Measurements from ENCODE around the gene KBTBD12. TPM values are rescaled to one million over a fixed set of nuclear protein-coding genes. Genes with fewer than 3 reads are reported as not detected.
A peak's percentile ranks its signal among the peaks of the same experiment; 100 is the strongest.
"Not testable (repeated sequence)": the region's sequence is repeated elsewhere in the genome, so short reads cannot be mapped to it uniquely, and the experiment has no call there.

The KBTBD12 gene, protein sequence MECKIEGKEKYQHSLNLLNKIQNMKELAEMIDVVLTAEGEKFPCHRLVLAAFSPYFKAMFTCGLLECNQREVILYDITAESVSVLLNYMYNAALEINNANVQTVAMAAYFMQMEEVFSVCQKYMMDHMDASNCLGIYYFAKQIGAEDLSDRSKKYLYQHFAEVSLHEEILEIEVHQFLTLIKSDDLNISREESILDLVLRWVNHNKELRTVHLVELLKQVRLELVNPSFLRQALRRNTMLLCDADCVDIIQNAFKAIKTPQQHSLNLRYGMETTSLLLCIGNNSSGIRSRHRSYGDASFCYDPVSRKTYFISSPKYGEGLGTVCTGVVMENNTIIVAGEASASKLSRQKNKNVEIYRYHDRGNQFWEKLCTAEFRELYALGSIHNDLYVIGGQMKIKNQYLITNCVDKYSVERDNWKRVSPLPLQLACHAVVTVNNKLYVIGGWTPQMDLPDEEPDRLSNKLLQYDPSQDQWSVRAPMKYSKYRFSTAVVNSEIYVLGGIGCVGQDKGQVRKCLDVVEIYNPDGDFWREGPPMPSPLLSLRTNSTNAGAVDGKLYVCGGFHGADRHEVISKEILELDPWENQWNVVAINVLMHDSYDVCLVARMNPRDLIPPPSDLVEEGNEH
- total RNA-seq, result 1.1 TPM

DNA sequence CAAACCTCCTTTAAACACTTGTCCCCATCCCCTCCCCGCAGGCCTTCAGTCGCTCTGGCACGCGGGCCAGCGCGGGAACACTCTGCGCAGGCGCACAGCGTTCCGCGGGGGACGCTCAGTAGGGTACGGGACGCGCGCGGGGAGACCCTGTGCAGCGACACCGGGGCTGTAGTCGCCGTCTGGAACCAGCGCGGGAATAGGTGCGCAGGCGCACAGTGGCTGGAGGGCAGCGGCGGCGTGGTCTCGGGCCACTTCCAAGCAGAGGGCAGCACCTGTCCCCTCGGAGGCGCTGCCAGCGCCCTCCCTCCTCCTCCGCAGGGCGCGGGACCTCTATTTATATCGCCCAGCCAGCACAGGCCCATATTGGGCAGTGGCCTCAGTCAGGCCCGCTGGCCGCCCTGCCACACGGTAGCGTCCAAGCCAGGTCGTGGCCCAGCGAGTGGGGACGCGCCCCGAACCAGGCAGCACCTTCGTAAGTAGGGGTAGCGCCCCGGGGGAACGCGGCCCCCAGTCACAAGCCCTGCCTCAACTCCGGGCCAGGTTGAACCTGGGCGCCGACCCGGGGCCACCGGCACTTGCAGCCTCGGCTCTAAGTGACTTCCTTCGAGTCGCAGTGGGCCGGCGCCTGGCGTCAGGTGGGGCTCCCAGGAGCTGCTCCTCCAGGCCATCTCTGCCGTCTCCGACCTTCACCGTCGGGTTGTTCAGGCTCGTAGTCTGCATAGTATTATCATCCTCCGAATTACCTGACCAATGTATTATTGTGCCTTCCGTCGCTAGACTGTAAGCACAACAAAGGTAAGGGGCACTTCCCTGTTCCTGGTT, at the start of gene KBTBD12:
Gene KBTBD12 (plus strand): TSS at position 118 of the 822 bp plus-strand sequence. CDS start 7,830 bp downstream, outside the sequence.
- ATAC-seq (peak; percentile 60), DNase-seq (ENCODE audit: low spot score) (peak; percentile 60)
- intact Hi-C loops (cut with DNase I), result no loop called here

DNA sequence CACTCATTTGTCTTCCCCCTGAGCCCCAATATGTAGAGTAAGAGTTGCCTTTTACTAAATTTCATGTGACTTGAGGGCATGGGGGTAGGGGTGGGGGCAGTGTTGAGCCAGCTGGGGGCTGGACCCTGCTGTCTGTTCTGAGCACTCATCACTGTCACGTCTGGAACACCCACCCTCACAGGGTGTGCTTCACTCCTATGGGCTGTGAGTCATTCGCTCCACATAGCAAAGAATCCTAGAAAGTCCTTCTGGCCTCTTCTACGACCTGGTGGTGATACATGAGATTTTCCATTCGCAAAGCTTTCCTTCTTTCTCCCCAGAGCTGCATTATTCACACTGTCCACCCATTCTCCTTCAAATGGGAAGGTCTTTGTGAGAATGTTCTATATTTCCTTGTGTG, 49.1 kb upstream of the KBTBD12 start:
- DNase-seq (ENCODE audit: low spot score), result no peak
- no peak for ATAC-seq
- intact Hi-C loops (cut with DNase I), result no loop called here

DNA sequence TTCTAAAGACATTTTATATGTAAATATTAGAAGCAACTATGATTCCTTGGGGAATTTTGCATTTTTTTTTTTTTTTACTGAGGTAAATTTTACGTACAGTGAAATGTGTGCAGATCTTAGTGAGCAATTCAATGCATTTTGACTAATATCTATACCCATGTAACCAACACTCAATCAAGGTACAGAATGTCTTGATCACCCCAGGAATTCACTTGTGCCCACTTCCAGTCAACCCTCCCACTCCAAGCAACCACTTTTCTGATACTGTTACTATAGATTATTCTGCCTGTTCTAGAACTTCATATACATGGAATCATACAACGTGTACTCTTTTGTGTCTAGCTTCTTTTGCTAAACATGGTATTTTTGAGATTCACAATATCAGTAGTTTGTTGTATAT, 47.6 kb upstream of the KBTBD12 start:
- intact Hi-C loops (cut with DNase I), result no loop called here
- ATAC-seq (no peak), DNase-seq (ENCODE audit: low spot score) (no peak)

DNA sequence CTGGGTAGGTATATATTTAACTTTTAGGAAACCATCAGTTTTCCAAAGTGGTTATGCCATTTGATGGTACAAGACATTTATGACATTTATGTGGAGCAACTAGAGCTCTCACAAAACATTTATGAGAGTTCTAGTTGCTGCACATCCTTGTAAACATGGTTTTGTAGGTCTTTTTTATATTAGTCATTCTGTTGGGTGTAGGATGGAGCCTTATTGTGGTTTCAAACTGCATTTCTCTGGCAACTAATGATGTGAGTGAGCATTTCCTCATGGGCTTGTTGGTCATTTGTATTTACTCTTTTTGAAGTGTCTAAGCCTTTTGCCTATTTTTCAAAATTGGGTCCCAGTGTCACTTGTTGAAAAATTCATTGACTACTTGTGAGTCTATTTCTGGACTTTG, 47.0 kb upstream of the KBTBD12 start:
- intact Hi-C loops (cut with DNase I), result no loop called here
- no peak for ATAC-seq
- DNase-seq (ENCODE audit: low spot score), result no peak

DNA sequence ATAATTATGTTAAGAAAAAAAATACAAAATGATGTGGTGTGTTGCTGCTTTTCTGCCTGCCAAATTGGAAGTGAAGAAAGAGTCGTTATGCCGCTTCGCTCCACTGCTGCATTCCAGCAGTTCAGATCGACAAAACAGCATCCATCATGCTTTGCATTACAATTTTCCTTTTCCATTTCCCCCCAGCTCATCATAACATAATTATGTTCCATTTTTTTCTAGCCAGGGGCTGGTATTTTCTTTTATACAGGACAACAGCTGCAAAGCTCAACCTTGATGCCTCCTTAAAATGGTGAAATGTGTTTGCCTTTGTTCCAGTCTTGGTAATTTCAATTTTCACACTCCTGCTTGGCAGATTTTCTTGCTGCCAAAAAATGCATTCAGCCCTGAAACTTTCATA, 44.9 kb upstream of the KBTBD12 start:
- intact Hi-C loops (cut with DNase I), result no loop called here
- ATAC-seq, result no peak
- no peak for DNase-seq (ENCODE audit: low spot score)

DNA sequence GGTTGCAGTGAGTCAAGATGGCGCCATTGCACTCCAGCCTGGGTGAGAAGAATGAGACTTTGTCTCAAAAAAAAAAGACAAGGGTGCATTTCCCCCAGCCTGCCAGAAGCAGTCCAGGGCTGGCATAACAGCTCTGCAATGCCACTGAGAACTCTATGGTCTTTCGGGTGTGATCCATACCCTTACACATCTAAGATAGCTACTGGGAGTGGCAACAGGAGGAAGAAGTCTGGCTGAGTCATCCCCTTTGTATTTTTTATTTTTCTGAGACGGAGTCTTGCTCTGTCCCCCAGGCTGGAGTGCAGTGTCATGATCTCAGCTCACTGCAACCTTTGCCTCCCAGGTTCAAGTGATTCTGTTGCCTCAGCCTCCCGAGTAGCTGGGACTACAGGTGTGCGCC, 40.9 kb upstream of the KBTBD12 start:
- not testable (repeated sequence) for ATAC-seq

DNA sequence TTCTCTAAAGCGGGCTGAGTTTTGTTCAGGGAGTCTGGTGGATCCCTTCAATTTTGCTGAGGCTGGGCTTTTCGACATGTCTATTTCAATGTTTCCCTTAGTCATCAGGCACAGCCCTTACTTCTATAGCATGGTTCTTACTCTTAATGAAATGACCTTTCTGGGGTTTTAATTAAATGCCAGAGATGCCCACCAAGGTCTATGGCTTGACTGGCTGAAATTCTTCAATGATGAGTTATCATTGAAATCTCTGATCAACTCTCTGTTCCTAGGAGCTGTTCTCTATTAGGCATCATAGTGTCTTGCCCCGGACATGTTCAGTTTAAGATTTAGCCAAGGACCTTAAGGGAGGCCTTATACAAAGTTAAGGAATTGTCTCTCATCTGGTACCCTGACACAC, 33.4 kb upstream of the KBTBD12 start:
- ATAC-seq, result no peak

More for the DNA sequence above, 40.9 kb upstream of the KBTBD12 start:
- DNase-seq (ENCODE audit: low spot score); intact Hi-C loops (cut with DNase I): not testable (repeated sequence)

DNA sequence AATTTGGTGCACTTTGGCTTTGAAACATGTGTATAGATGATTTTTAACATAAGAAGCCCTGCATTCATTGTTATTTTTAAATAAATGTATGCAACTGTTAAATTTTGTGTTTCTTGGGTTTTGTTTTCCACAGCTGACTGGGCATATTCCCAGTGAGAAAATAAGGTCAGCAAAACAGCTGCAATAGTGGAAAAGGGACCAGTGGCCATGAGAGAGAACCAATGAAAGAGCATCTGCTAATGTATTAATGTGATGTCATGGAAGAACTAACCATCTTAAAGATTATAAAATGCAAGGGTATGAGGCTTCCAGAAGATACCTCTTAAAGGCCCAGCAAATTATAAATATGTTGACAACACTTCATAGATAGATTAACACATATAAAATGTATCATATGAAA, 31.0 kb upstream of the KBTBD12 start:
- ATAC-seq (no peak), DNase-seq (ENCODE audit: low spot score) (no peak)
- intact Hi-C loops (cut with DNase I), result no loop called here

More for the DNA sequence above, 33.4 kb upstream of the KBTBD12 start:
- intact Hi-C loops (cut with DNase I), result no loop called here
- DNase-seq (ENCODE audit: low spot score), result no peak

DNA sequence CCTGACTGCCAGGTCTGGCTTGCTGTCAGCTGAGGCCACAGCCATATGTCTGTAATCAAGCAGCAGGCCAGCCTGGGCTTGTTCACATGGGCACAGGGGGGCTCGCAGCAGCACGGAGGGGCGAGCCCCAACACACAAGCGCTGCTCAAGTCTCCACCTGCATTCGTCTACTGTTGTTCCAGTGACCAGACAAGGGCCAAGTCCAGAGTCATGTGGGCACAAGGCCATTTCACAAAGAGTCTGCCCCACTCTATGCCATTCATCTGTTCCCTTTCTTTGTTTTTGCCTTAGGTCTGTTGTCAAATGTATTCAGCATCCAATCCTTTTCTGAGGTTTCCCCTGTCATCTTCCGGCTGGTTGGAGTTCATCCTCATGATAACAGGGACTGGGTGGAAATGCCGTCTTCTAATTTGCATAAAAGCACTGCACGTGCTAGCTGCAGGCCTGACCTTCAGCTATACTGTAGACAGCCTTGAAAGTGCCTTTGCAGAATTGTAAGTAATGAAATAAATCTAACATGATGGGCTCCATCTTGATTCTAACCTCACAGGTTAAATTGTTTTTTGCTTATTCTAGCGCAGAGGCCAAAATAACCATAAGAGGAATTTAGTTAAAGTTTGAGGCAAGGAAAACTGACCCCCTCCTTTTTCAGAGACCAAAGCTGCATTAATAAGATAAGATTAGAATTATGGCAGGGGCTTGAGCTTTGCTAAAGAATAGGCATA, 28.6 kb upstream of the KBTBD12 start:
- DNase-seq (ENCODE audit: low spot score) (no peak), ATAC-seq (no peak)
- intact Hi-C loops (cut with DNase I), result no loop called here

DNA sequence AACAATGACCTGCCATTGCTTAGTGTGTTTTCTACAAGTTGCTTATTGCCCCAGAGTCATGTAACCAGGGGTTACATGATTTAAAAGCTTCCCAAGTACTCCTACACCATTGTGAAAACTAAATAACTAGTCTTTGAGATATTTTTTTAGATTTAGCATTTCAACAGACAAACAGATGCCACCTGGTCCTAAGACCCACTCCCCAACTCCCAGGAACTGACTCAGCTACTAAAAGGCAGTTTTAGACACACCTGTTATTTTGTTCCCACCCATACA, 28.1 kb upstream of the KBTBD12 start:
- ATAC-seq, result no peak
- no peak for DNase-seq (ENCODE audit: low spot score)
- intact Hi-C loops (cut with DNase I), result no loop called here

DNA sequence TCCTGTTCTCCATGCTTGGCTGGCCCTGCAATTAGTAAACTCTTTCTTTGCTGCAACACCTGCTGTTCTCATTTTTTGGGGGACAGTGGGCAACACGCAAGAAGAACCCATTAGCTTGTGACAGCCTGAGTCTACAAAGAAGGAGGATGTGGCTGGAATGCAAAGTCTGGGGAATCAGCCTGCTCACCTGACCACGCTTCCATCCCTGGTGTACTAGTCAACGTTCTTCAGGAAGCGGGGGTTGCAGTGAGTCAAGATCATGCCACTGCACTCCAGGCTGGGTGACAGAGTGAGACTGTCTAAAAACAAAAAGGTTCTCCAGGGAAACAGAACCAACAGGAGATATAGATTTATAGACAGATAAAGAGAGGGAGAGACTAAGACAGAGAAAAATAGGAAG, 27.7 kb upstream of the KBTBD12 start:
- intact Hi-C loops (cut with DNase I), result no loop called here
- DNase-seq (ENCODE audit: low spot score) (no peak), ATAC-seq (no peak)

DNA sequence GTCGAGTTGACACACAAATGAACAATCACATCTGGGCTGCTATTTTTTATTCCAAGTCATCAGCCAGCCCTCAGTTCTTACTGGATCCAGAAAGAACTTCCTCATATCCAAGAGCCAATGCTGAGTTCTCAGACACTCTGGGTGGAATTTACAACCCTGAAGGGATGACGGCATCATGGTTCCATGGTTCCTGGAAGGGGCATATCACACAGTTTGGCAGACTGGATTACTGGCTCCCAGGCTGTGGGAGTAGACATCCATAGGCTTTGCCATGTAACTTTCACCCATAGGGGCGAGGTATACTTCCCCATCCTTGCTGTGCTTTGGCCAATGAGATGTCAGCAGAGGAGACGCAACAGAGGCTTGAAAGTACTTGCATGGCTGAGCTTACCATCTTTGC, 26.9 kb upstream of the KBTBD12 start:
- DNase-seq (ENCODE audit: low spot score) (no peak), ATAC-seq (no peak)
- intact Hi-C loops (cut with DNase I), result no loop called here

DNA sequence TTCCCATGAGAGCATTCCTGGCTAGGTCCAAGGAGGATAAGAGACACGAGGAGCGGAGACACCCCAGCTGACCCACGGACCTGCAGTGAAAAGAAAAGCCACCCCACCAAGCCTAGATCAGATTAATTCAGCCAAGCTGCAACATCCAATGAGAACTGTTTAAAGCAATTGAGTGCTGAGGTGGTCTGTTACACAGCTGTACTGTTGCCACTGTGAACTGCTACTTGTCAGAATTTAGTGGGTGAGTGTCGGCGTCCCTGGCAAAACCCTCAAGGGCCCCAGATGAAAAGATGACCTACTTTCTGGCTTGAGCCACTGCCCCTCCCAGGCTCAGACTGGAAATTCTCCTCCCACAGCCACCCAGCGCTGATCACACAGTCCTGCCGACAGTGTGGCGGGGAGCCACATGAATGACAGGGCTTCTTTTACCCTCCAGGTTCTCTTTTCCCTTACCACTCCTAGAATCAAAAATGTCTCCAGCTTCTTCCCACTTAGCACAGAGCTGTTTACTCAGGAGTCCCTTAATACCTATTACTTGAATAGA, 26.4 kb upstream of the KBTBD12 start:
- no peak for DNase-seq (ENCODE audit: low spot score)
- intact Hi-C loops (cut with DNase I), result no loop called here
- ATAC-seq, result peak; percentile 34

DNA sequence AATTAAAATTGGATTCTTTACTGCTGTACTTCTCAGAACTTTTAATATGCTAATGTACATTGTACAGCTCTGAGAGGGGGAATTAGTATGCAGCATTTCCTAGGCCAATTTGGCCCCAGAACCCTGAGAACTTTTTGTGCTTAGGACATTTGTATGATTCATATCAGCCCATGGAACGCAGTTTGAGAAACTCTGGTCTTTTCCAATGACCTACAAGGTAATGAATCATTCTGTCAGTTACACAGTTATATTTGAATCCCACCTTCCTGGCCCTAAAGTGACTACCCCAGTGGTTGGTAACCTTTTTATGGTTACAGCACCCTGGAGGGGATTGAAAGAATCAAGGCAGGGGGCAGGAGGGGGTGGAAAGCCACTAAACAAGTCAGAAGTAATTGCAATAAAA, 25.6 kb upstream of the KBTBD12 start:
- DNase-seq (ENCODE audit: low spot score) (no peak), ATAC-seq (no peak)
- intact Hi-C loops (cut with DNase I), result no loop called here

DNA sequence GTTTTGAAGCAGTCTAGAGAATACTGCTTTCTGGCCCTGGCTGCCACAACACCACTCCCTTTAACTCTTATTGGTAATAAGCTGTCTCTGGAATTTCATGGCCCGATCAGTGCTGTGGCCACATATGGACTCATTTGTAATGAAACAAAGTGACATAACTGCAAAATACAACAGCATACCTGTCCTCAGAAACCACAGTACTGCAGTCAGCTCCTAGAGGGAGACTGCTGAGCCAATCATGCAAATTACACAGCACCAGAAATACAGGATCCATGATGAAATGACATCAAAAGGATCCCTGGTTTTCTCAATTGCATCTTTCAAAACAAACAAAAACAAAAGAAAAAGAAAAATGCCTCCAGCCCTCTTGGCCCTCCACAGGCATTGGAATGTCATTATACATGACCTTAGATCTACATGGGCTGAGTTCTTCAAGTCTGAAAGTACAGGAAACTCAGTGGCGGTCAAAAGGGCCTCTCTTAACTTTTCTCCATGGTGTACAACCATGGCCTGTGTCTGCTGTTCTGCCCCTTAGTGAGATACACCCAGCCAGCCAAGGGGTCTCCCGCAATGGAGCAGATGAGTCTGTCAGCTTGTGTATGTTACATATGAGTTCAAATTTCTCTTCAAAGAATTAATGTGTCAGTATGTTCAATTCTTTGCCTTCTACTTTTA, 24.9 kb upstream of the KBTBD12 start:
- intact Hi-C loops (cut with DNase I), result no loop called here
- ATAC-seq (no peak), DNase-seq (ENCODE audit: low spot score) (no peak)

DNA sequence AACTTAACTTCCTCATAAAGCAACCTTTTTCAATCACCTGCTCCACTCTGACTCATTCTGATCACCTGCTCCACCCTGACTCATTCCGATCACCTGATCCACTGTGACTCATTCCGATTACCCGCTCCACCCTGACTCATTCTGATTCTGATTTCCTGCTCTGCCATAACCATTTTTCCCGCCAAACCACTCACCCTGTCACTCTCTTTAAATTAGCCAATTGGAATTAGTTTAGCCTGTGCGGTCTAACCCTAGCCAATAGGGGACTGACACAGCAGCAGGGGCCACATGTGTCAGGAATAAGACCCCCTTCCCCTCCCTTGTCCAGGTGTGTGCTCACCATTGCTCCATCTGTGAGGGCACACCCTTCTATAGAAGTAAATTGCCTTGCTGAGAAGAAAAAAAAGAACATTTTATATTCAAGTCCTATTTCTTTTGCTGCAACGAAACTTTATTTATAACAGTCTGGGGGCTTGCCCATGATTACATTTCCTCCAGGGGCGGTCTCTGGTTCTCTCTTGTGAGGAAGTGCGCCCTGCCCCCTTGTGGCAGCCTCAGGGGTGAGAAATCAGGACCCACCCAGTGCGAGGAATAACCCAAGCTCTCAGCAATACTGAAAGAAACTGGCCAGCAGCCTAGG, 24.3 kb upstream of the KBTBD12 start:
- ATAC-seq; intact Hi-C loops (cut with DNase I); DNase-seq (ENCODE audit: low spot score): not testable (repeated sequence)

DNA sequence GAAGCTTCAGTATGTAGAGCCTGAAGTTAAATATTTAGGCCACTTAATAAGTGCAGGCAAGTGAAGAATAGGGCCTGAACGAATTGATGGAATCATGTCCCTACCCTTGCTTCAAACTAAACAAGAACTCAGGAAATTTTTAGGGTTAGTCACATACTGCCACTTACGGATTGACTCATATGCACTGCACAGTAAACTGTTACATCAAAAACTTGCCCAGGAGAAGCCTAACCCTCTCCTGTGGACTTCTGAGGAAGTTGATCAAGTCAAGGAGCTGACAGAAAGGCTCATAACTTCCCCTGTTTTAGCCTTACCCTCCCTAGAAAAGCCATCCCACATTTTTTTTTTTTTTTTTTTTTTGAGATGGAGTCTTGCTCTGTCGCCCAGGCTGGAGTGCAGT, 20.6 kb upstream of the KBTBD12 start:
- intact Hi-C loops (cut with DNase I), result no loop called here
- DNase-seq (ENCODE audit: low spot score), result no peak
- ATAC-seq, result no peak

DNA sequence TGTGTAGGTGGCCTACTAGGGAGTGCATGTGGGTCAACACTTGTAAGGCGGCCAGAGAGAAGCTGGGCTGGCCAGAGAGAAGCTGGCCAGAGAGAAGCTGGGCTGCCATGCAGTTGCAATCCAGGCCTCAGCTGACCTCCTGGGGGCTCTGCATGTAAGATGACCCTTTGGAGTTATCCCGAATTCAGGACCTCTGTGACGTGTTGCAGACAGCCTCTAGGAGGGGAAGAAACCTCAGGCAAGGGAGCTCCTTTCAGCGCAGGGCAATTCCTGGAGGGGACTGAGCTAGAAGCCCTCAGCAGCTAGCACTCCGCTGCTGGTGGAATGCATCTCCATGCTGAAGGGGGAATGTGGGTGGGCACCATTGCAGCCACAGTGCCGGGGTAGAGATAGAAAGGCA, 15.8 kb upstream of the KBTBD12 start:
- intact Hi-C loops (cut with DNase I), result no loop called here
- ATAC-seq, result no peak
- no peak for DNase-seq (ENCODE audit: low spot score)
